KMS-11 (cell line): Measurements from ENCODE around the gene TTC39A.
"Not testable (repeated sequence)": the region's sequence is repeated elsewhere in the genome, so short reads cannot be mapped to it uniquely, and the experiment has no call there.

ENCODE experiments used
- H2AFZ ChIP-seq: fragments of 200-600 bp; sonication (generic); 2 replicates; pipeline ENCODE4 v1.6.1; 2016; ENCODE audit warnings: antibody characterized with exemption, mixed run types, low read depth
- H3K27ac ChIP-seq: fragments of 200-600 bp; sonication (generic); 2 replicates; pipeline ENCODE4 v1.6.1; 2016; ENCODE audit warnings: mild to moderate bottlenecking, mixed run types
- H3K27me3 ChIP-seq: fragments of 200-600 bp; sonication (generic); 2 replicates; pipeline ENCODE4 v1.6.1; 2017; ENCODE audit warnings: mild to moderate bottlenecking, low read depth, mixed run types, moderate library complexity; ENCODE audit not compliant: insufficient read depth
- H3K36me3 ChIP-seq: fragments of 200-600 bp; sonication (generic); 2 replicates; pipeline ENCODE4 v1.6.1; 2017; ENCODE audit warnings: mild to moderate bottlenecking, mixed run types; ENCODE audit not compliant: insufficient read depth
- H3K4me1 ChIP-seq: fragments of 200-600 bp; sonication (generic); 2 replicates; pipeline ENCODE4 v1.6.1; 2016; ENCODE audit warnings: mild to moderate bottlenecking, low read depth, mixed run types; ENCODE audit not compliant: poor library complexity, severe bottlenecking
- H3K4me2 ChIP-seq: fragments of 200-600 bp; sonication (generic); 2 replicates; pipeline ENCODE4 v1.7.0; 2016; ENCODE audit warnings: mild to moderate bottlenecking, mixed run types
- H3K4me3 ChIP-seq: fragments of 200-600 bp; sonication (generic); IDR thresholded peaks from 2 replicates; pipeline ENCODE4 v1.6.1; 2017; ENCODE audit warnings: low read depth, low read length, mixed read lengths; ENCODE audit not compliant: insufficient read depth
- H3K79me2 ChIP-seq: fragments of 200-600 bp; sonication (generic); 2 replicates; pipeline ENCODE4 v1.6.1; 2016; ENCODE audit warnings: low read depth, mixed run types; ENCODE audit not compliant: insufficient read depth
- H3K9ac ChIP-seq: fragments of 200-600 bp; sonication (generic); 2 replicates; pipeline ENCODE4 v1.6.1; 2016; ENCODE audit warnings: mild to moderate bottlenecking, mixed run types
- H4K20me1 ChIP-seq: fragments of 200-600 bp; sonication (generic); 2 replicates; pipeline ENCODE4 v1.6.1; 2016; ENCODE audit warnings: mild to moderate bottlenecking, mixed run types; ENCODE audit not compliant: insufficient read depth
- CTCF ChIP-seq: fragments of 200-600 bp; sonication (generic); conservative IDR thresholded peaks from 2 replicates; pipeline ENCODE4 v1.6.1; 2017; ENCODE audit warnings: low read depth, mild to moderate bottlenecking, antibody characterized with exemption, low read length, moderate library complexity, mixed read lengths

The TTC39A gene

GRCh38 chr1:51252366-51252765 lies 78.0 kb downstream of the TTC39A start:
- no peaks in the 10 kb centered on the region; the same call in 1 of the 2 replicates for H3K79me2 ChIP-seq
- no peaks in the 10 kb centered on the region for H3K4me1 ChIP-seq
- H3K4me3 ChIP-seq = no peak overlapping the region
- no peak for TF ChIP-seq CTCF
- no peaks in the 10 kb centered on the region for H3K27me3 ChIP-seq
- no peak overlapping the region for H3K4me2 ChIP-seq
- no peaks in the 10 kb centered on the region for H4K20me1 ChIP-seq
- no peaks in the 10 kb centered on the region for H3K36me3 ChIP-seq
- no peak overlapping the region for H2AFZ ChIP-seq
- H3K9ac ChIP-seq = no peak overlapping the region
- no peak overlapping the region for H3K27ac ChIP-seq

DNA sequence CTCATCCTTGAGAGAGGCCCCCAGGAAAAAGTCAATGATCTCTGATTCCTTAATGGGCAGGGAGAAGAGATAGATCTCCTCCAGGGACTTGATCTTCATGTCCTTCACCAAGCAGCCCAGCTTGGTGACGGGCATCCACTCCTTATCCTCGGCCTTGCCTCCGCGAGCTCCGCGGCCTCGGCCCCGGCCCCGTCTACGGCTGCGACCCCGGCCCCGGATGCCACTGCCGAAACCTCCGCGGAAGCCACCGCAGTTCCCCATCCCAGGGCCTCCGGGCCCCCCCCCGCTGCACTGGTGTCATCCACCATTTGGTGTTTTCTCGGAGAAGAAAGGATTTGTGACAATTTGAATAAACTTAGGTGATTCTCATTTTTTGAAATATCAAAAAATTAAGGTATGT lies 79.2 kb downstream of the TTC39A start:
- not testable (repeated sequence) for H3K4me2 ChIP-seq, H3K4me3 ChIP-seq, H2AFZ ChIP-seq, H3K27me3 ChIP-seq, H3K36me3 ChIP-seq, H3K4me1 ChIP-seq, H4K20me1 ChIP-seq, H3K27ac ChIP-seq, H3K9ac ChIP-seq, H3K79me2 ChIP-seq

DNA sequence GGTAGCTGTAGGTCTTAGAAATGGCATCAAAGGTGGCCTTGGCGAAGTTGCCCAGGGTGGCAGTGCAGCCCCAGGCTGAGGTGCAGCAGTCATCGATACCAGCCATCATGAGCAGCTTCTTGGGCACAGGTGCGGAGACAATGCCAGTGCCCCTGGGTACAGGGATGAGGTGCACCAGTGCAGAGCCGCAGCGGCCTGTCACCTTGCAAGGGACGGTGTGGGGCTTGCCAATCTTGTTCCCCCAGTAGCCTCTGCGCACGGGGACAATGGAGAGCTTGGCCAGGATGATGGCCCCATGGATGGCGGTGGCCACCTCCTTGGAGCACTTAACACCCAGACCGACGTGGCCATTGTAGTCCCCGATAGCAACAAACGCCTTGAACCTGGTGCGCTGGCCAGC lies 79.6 kb downstream of the TTC39A start:
- H2AFZ ChIP-seq, H3K79me2 ChIP-seq, H3K27ac ChIP-seq, H3K4me1 ChIP-seq, H3K36me3 ChIP-seq, H3K4me3 ChIP-seq, H3K9ac ChIP-seq, H4K20me1 ChIP-seq, H3K27me3 ChIP-seq, H3K4me2 ChIP-seq: not testable (repeated sequence)

GRCh38 chr1:51249445-51249844 lies 80.9 kb downstream of the TTC39A start:
- no peaks in the 10 kb centered on the region; the same call in 1 of the 2 replicates for H3K79me2 ChIP-seq
- H4K20me1 ChIP-seq = no peaks in the 10 kb centered on the region
- no peak overlapping the region for H3K4me3 ChIP-seq
- no peak overlapping the region for H3K4me2 ChIP-seq
- H3K4me1 ChIP-seq = peaks cover 4% of the 10 kb centered on the region
- H2AFZ ChIP-seq = no peak overlapping the region
- H3K36me3 ChIP-seq = no peaks in the 10 kb centered on the region
- H3K27ac ChIP-seq = no peak overlapping the region
- no peak for TF ChIP-seq CTCF
- H3K9ac ChIP-seq = no peak overlapping the region
- H3K27me3 ChIP-seq = no peaks in the 10 kb centered on the region

DNA sequence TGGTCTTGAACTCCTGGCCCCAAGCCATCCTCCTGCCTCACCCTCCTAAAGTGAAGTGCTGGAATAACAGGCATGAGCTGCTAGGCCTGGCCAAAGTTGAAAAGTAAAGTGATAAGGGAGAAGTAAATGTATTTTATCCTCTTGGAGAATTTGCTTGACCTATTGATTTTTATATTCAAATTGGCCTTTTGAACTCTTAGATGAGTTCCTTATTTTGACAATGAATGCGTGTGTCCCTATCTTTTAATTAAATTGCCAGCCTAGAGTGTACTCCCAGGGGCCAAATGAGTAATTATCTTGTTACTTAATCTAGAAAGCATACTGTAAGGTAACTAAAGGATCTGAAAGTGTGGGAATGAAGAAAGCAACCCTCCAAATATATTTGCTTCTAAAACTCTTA lies 82.9 kb downstream of the TTC39A start:
- Histone ChIP-seq H3K4me3 (no peak overlapping the region), H2AFZ (no peak overlapping the region), H3K27me3 (no peaks in the 10 kb centered on the region), H3K79me2 (no peaks in the 10 kb centered on the region; the same call in 1 of the 2 replicates), H3K9ac (no peak overlapping the region), H4K20me1 (no peaks in the 10 kb centered on the region), H3K36me3 (no peaks in the 10 kb centered on the region), H3K4me2 (no peak overlapping the region), H3K27ac (no peak overlapping the region), H3K4me1 (peaks cover 4% of the 10 kb centered on the region)
- no peak for TF ChIP-seq CTCF
